HG03196 (cell line): Measurements from ENCODE around the gene SAAL1.

Experiments
- ATAC-seq: cut with Tn5 transposase; IDR thresholded peaks from one replicate; pipeline ENCODE4 v1.9.1; 2021; ENCODE audit not compliant: unreplicated experiment

The SAAL1 gene

GRCh38 chr11:18088966-18089365 lies 16.9 kb downstream of the SAAL1 start:
- no peak for ATAC-seq

GRCh38 chr11:18088366-18088765 lies 17.5 kb downstream of the SAAL1 start:
- ATAC-seq, result no peak

GRCh38 chr11:18081551-18081950 lies 24.3 kb downstream of the SAAL1 start:
- ATAC-seq, result no peak

- no peak for ATAC-seq
Measured at GRCh38 chr11:18080451-18080850, 25.4 kb downstream of the SAAL1 start.

- no peak for ATAC-seq
Measured at GRCh38 chr11:18078909-18079308, 27.0 kb downstream of the SAAL1 start.

GRCh38 chr11:18075444-18075843 lies 30.4 kb downstream of the SAAL1 start:
- ATAC-seq, result no peak

- no peak for ATAC-seq
Measured at GRCh38 chr11:18071098-18071705, 34.7 kb downstream of the SAAL1 start.

- ATAC-seq, result no peak
Measured at GRCh38 chr11:18067372-18067771, 38.5 kb downstream of the SAAL1 start.

- ATAC-seq, result no peak
Measured at GRCh38 chr11:18066626-18067025, 39.3 kb downstream of the SAAL1 start.

GRCh38 chr11:18065572-18065971 lies 40.3 kb downstream of the SAAL1 start:
- ATAC-seq, result no peak

- no peak for ATAC-seq
Measured at GRCh38 chr11:18064450-18065054, 41.3 kb downstream of the SAAL1 start.

- ATAC-seq, result no peak
Measured at GRCh38 chr11:18063862-18064434, 41.9 kb downstream of the SAAL1 start.

- no peak for ATAC-seq
Measured at GRCh38 chr11:18063125-18063524, 42.8 kb downstream of the SAAL1 start.

- no peak for ATAC-seq
Measured at GRCh38 chr11:18061351-18061750, 44.5 kb downstream of the SAAL1 start.

- ATAC-seq, result no peak
Measured at GRCh38 chr11:18056561-18057181, 49.2 kb downstream of the SAAL1 start.

- ATAC-seq, result no peak
Measured at GRCh38 chr11:18054511-18055103, 51.3 kb downstream of the SAAL1 start.

GRCh38 chr11:18050848-18051247 lies 55.0 kb downstream of the SAAL1 start:
- no peak for ATAC-seq

GRCh38 chr11:18046116-18046777 lies 59.6 kb downstream of the SAAL1 start, which contains the start of gene TPH1:
Gene TPH1, minus strand, starts transcription at chr11:18046269. Its CDS starts 5,507 bp downstream, at chr11:18040762.
- no peak for ATAC-seq

- ATAC-seq, result no peak
Measured at GRCh38 chr11:18036456-18036855, 69.4 kb downstream of the SAAL1 start.
